Left renal pelvis (tissue), 4 donors: ENCODE data around the gene TDRD6. TPM values are rescaled to one million over a fixed set of nuclear protein-coding genes. Genes with fewer than 3 reads are reported as not detected.

Experiments
- DNase-seq, 4 donors: peaks; one replicate each; pipeline ENCODE4 v3.0.0-alpha.2; 2013; ENCODE audit warnings: low read depth in 4 of 4, low spot score in 3 of 4
- polyA plus RNA-seq, 4 donors: library from polyadenylated mRNA; unstranded; fragments of 120-200 nt; gene quantifications; one replicate each; pipeline ENCODE4 v1.2.1, GENCODE V29; 2013; ENCODE audit not compliant: insufficient read length in 4 of 4

TDRD6 gene
- polyA plus RNA-seq, 4 donors: 1.7 to 6.0 (median 1.9) TPM

GRCh38 chr6:46676604-46677313, 10.9 kb upstream of the TDRD6 start:
- DNase-seq: no peak

GRCh38 chr6:46677314-46677654, 10.4 kb upstream of the TDRD6 start:
- DNase-seq: no peak

GRCh38 chr6:46684771-46685170, 2.9 kb upstream of the TDRD6 start:
- no peak for DNase-seq

- no peak for DNase-seq
These were observed 656 bp downstream of the TDRD6 start for GRCh38 chr6:46688117-46688965.

- DNase-seq: no peak
These were observed 1.3 kb downstream of the TDRD6 start for GRCh38 chr6:46688966-46689335.

GRCh38 chr6:46689657-46690056, 2.0 kb downstream of the TDRD6 start:
- DNase-seq: no peak

- no peak for DNase-seq
These were observed 2.6 kb downstream of the TDRD6 start for GRCh38 chr6:46690141-46690755.

- no peak for DNase-seq
These were observed 3.3 kb downstream of the TDRD6 start for GRCh38 chr6:46690911-46691451.

- no peak for DNase-seq
These were observed 12.3 kb downstream of the TDRD6 start for GRCh38 chr6:46699970-46700369.

GRCh38 chr6:46704562-46704961, 16.9 kb downstream of the TDRD6 start:
- DNase-seq: no peak

GRCh38 chr6:46706464-46706863, 18.8 kb downstream of the TDRD6 start:
- no peak for DNase-seq

- DNase-seq: no peak
These were observed 23.8 kb downstream of the TDRD6 start for GRCh38 chr6:46711491-46711890.

- DNase-seq: no peak
These were observed 27.5 kb downstream of the TDRD6 start for GRCh38 chr6:46715141-46715540.

- no peak for DNase-seq
These were observed 31.4 kb downstream of the TDRD6 start for GRCh38 chr6:46719099-46719498.

- DNase-seq: no peak
These were observed 32.7 kb downstream of the TDRD6 start for GRCh38 chr6:46720401-46720800.

- no peak for DNase-seq
These were observed 42.2 kb downstream of the TDRD6 start for GRCh38 chr6:46729787-46730326.

- no peak for DNase-seq
These were observed 43.3 kb downstream of the TDRD6 start for GRCh38 chr6:46730921-46731461.

- DNase-seq: no peak
These were observed 45.7 kb downstream of the TDRD6 start for GRCh38 chr6:46733341-46733801.

GRCh38 chr6:46734867-46735719, 47.4 kb downstream of the TDRD6 start, which contains the start of gene PLA2G7:
Gene PLA2G7 (minus strand): TSS chr6:46735375. CDS start chr6:46722891, 12,484 bp downstream.
- DNase-seq: peak in 2 of 4 donors; percentile 18 to 36

- no peak for DNase-seq
These were observed 48.0 kb downstream of the TDRD6 start for GRCh38 chr6:46735720-46736031.
